ENCODE data around the gene SRSF8. TPM values are rescaled to one million over a fixed set of nuclear protein-coding genes. Genes with fewer than 3 reads are reported as not detected.

Gene SRSF8
- total and polyA plus RNA-seq, 2 donors (not counting 1 experiment from before 2014, with no cell fraction given), result 44.4 to 69.5 TPM

GRCh38 chr11:95119361-95120060 is 52.8 kb downstream of the SRSF8 start:
- no peak overlapping the region for H3K9ac ChIP-seq (ENCODE audit: low read length)
- H3K9me3 ChIP-seq (ENCODE audit: control extremely low read depth in 1 of 3, control insufficient read depth in 2 of 3, insufficient read depth in 1 of 3, low read length in 2 of 3), result peaks cover 0 to 4% (median 1%) of the 10 kb centered on the region in 3 donors
- H3K9me3 Mint-ChIP-seq (ENCODE audit: insufficient read depth), result no peaks in the 10 kb centered on the region
- no peaks in the 10 kb centered on the region for H3K27me3 ChIP-seq (replicated peaks in 1 of 4; ENCODE audit: control extremely low read depth in 1 of 4, control insufficient read depth in 3 of 4, insufficient read depth in 4 of 4, low read length in 3 of 4)
- peaks cover 79% of the 10 kb centered on the region for H3K79me2 ChIP-seq (ENCODE audit: control insufficient read depth, insufficient read depth, low read length)
- H3K4me3 ChIP-seq (ENCODE audit: control extremely low read depth in 1 of 5, extremely low read depth in 1 of 5, insufficient read depth in 1 of 5, low read depth in 2 of 5, low read length in 4 of 5), result no peak overlapping the region
- TF ChIP-seq CTCF (IDR thresholded peaks at IDR 0.05) (no peak), EZH2 (IDR thresholded peaks at IDR 0.05; ENCODE audit: borderline replicate concordance, insufficient read depth, low read depth, low read length, poor library complexity, severe bottlenecking) (no peak)
- H3K27ac Mint-ChIP-seq, result no peak overlapping the region
- WGBS (ENCODE audit: insufficient coverage), result 92% methylated on average over 2 of the region's 2 CpGs
- no peak overlapping the region for H3K4me2 ChIP-seq (replicated peaks; ENCODE audit: low read depth, low read length, poor library complexity, severe bottlenecking)
- H3K27ac ChIP-seq (ENCODE audit: low read length in 2 of 2), result no peak overlapping the region
- H3K4me1 ChIP-seq (ENCODE audit: control insufficient read depth in 2 of 2, insufficient read depth in 2 of 2, low read length in 2 of 2), result no peaks in the 10 kb centered on the region
- peaks cover 21% of the 10 kb centered on the region for H3K4me1 Mint-ChIP-seq
- intact Hi-C loops (cut with micrococcal nuclease), result no loop called here
- no peak for DNase-seq
- ATAC-seq (ENCODE audit: low read depth), result no peak
- ChIA-PET POLR2A (no interaction called here), CTCF (no interaction called here)
- peaks cover 0 to 4% of the 10 kb centered on the region in 2 experiments for H3K36me3 ChIP-seq (replicated peaks in 1 of 2; ENCODE audit: control extremely low read depth in 1 of 2, control insufficient read depth in 1 of 2, extremely low read depth in 1 of 2, insufficient read depth in 2 of 2, low read length in 1 of 2)
- peaks cover 39% of the 10 kb centered on the region for H4K20me1 ChIP-seq (ENCODE audit: control insufficient read depth, insufficient read depth, low read length, poor library complexity, severe bottlenecking)
- no peak overlapping the region for H3K4me3 Mint-ChIP-seq
- no peaks in the 10 kb centered on the region for H3K27me3 Mint-ChIP-seq
- H2AFZ ChIP-seq (ENCODE audit: insufficient read depth, low read depth, low read length, poor library complexity, severe bottlenecking), result no peak overlapping the region

Other genes with a start within 250 kb of the SRSF8 start
- 59.5 and 59.8 TPM in 2 replicates for gene CWC15, start 93.4 kb upstream of the SRSF8 start, total RNA-seq
- 18.1 and 40.7 TPM in 2 replicates for gene CWC15, start 93.4 kb upstream of the SRSF8 start, polyA plus RNA-seq
- gene KDM4D, start 93.2 kb upstream of the SRSF8 start, total RNA-seq, result 0.44 and 0.73 TPM in 2 replicates
- gene KDM4D, start 93.2 kb upstream of the SRSF8 start, polyA plus RNA-seq, result 0.39 and 0.58 TPM in 2 replicates
- gene KDM4E, start 41.7 kb upstream of the SRSF8 start, total RNA-seq, result not detected in 2 replicates
- not detected in 2 replicates for gene KDM4E, start 41.7 kb upstream of the SRSF8 start, polyA plus RNA-seq
- not detected in 2 replicates for gene KDM4F, start 17.5 kb upstream of the SRSF8 start, total RNA-seq
- gene KDM4F, start 17.5 kb upstream of the SRSF8 start, polyA plus RNA-seq, result not detected in 2 replicates
- gene ENDOD1, start 22.9 kb downstream of the SRSF8 start, total RNA-seq, result 11.7 and 12.0 TPM in 2 replicates
- gene ENDOD1, start 22.9 kb downstream of the SRSF8 start, polyA plus RNA-seq, result 7.0 and 8.6 TPM in 2 replicates
- 519 and 537 TPM in 2 replicates for gene SESN3, start 164.3 kb downstream of the SRSF8 start, total RNA-seq
- 10.1 and 12.2 TPM in 2 replicates for gene SESN3, start 164.3 kb downstream of the SRSF8 start, polyA plus RNA-seq

All from B cell (primary cell).